ACC112 (cell line): Measurements from ENCODE around the gene ZNF568.

ENCODE experiments used
- H2AFZ ChIP-seq: fragments of 200-600 bp; sonication (generic); one replicate; pipeline ENCODE4 v1.6.0; 2017; ENCODE audit warnings: antibody characterized with exemption, low read length; ENCODE audit not compliant: unreplicated experiment
- H3K27ac ChIP-seq: fragments of 200-600 bp; sonication (generic); 2 replicates; pipeline ENCODE4 v1.5.1; 2014; ENCODE audit warnings: low read depth, mild to moderate bottlenecking, antibody characterized with exemption, low read length, moderate library complexity
- H3K27me3 ChIP-seq: fragments of 200-600 bp; sonication (generic); 2 replicates; pipeline ENCODE4 v1.6.1; 2014; ENCODE audit warnings: mild to moderate bottlenecking, antibody characterized with exemption, low read length, moderate library complexity, mixed read lengths; ENCODE audit not compliant: insufficient read depth
- H3K36me3 ChIP-seq: fragments of 200-600 bp; sonication (generic); 2 replicates; pipeline ENCODE4 v1.6.1; 2016; ENCODE audit warnings: mild to moderate bottlenecking, antibody characterized with exemption, low read length, moderate library complexity, mixed read lengths; ENCODE audit not compliant: insufficient read depth
- H3K4me1 ChIP-seq: fragments of 200-600 bp; sonication (generic); one replicate; pipeline ENCODE4 v1.6.1; 2016; ENCODE audit warnings: low read length, mixed read lengths; ENCODE audit not compliant: insufficient read depth, unreplicated experiment, control insufficient read depth
- H3K4me3 ChIP-seq: fragments of 200-600 bp; sonication (generic); 2 replicates; pipeline ENCODE4 v1.5.1; 2014; ENCODE audit warnings: mild to moderate bottlenecking, low read depth, low read length
- H3K79me2 ChIP-seq: fragments of 200-600 bp; sonication (generic); one replicate; pipeline ENCODE4 v1.6.0; 2016; ENCODE audit warnings: low read length; ENCODE audit not compliant: control insufficient read depth, unreplicated experiment, insufficient read depth

The ZNF568 gene

GRCh38 chr19:36950335-36951119 is 34.4 kb downstream of the ZNF568 start:
- Histone ChIP-seq H3K4me1 (no peaks in the 10 kb centered on the region), H3K27ac (no peak overlapping the region), H3K79me2 (no peaks in the 10 kb centered on the region), H2AFZ (no peak overlapping the region), H3K4me3 (no peak overlapping the region), H3K27me3 (no peaks in the 10 kb centered on the region), H3K36me3 (peaks cover 38% of the 10 kb centered on the region)

GRCh38 chr19:36962346-36962745 is 46.2 kb downstream of the ZNF568 start:
- no peaks in the 10 kb centered on the region for H3K79me2 ChIP-seq
- no peak overlapping the region for H3K27ac ChIP-seq
- no peaks in the 10 kb centered on the region for H3K4me1 ChIP-seq
- H3K4me3 ChIP-seq = no peak overlapping the region
- no peaks in the 10 kb centered on the region for H3K27me3 ChIP-seq
- H3K36me3 ChIP-seq = no peaks in the 10 kb centered on the region
- no peak overlapping the region for H2AFZ ChIP-seq

GRCh38 chr19:36963280-36963679 is 47.1 kb downstream of the ZNF568 start:
- H3K36me3 ChIP-seq = no peaks in the 10 kb centered on the region
- H3K4me3 ChIP-seq = no peak overlapping the region
- H3K27ac ChIP-seq = no peak overlapping the region
- H2AFZ ChIP-seq = no peak overlapping the region
- H3K4me1 ChIP-seq = no peaks in the 10 kb centered on the region
- H3K79me2 ChIP-seq = no peaks in the 10 kb centered on the region
- H3K27me3 ChIP-seq = no peaks in the 10 kb centered on the region

- Histone ChIP-seq H3K36me3 (no peaks in the 10 kb centered on the region), H3K27me3 (no peaks in the 10 kb centered on the region), H3K27ac (no peak overlapping the region), H3K4me3 (peak overlapping the region; percentile 92), H3K4me1 (no peaks in the 10 kb centered on the region), H2AFZ (peak overlapping the region; percentile 97), H3K79me2 (no peaks in the 10 kb centered on the region)
Observed at GRCh38 chr19:36972571-36972970, 56.4 kb downstream of the ZNF568 start.

GRCh38 chr19:36973021-36973843 is 57.1 kb downstream of the ZNF568 start:
- peak overlapping the region; percentile 97 for H2AFZ ChIP-seq
- peak overlapping the region; percentile 92 for H3K4me3 ChIP-seq
- no peaks in the 10 kb centered on the region for H3K36me3 ChIP-seq
- H3K79me2 ChIP-seq = no peaks in the 10 kb centered on the region
- H3K27me3 ChIP-seq = no peaks in the 10 kb centered on the region
- H3K4me1 ChIP-seq = no peaks in the 10 kb centered on the region
- H3K27ac ChIP-seq = no peak overlapping the region

- no peaks in the 10 kb centered on the region for H3K4me1 ChIP-seq
- H3K36me3 ChIP-seq = no peaks in the 10 kb centered on the region
- H3K27ac ChIP-seq = no peak overlapping the region
- no peak overlapping the region for H2AFZ ChIP-seq
- no peaks in the 10 kb centered on the region for H3K27me3 ChIP-seq
- H3K79me2 ChIP-seq = no peaks in the 10 kb centered on the region
- peak overlapping the region; percentile 92 for H3K4me3 ChIP-seq
Observed at GRCh38 chr19:36973844-36974195, 57.7 kb downstream of the ZNF568 start.

GRCh38 chr19:36986131-36986530 is 70.0 kb downstream of the ZNF568 start:
- Histone ChIP-seq H3K27ac (no peak overlapping the region), H3K27me3 (no peaks in the 10 kb centered on the region), H3K4me1 (no peaks in the 10 kb centered on the region), H3K79me2 (no peaks in the 10 kb centered on the region), H3K36me3 (peaks cover 4% of the 10 kb centered on the region; the same call in 1 of the 2 replicates), H2AFZ (no peak overlapping the region), H3K4me3 (no peak overlapping the region)

- Histone ChIP-seq H3K27me3 (no peaks in the 10 kb centered on the region), H3K4me3 (no peak overlapping the region), H3K27ac (no peak overlapping the region), H3K4me1 (no peaks in the 10 kb centered on the region), H3K79me2 (no peaks in the 10 kb centered on the region), H3K36me3 (0 out of 2 replicates have a peak, but pooled peaks cover 4% of the 10 kb centered on the region), H2AFZ (no peak overlapping the region)
Observed at GRCh38 chr19:36986601-36987000, 70.5 kb downstream of the ZNF568 start.

- Histone ChIP-seq H3K79me2 (no peaks in the 10 kb centered on the region), H3K36me3 (0 out of 2 replicates have a peak, but pooled peaks cover 4% of the 10 kb centered on the region), H3K27ac (no peak overlapping the region), H3K4me1 (no peaks in the 10 kb centered on the region), H3K27me3 (no peaks in the 10 kb centered on the region), H2AFZ (no peak overlapping the region), H3K4me3 (no peak overlapping the region)
Observed at GRCh38 chr19:36987091-36987490, 71.0 kb downstream of the ZNF568 start.

- no peaks in the 10 kb centered on the region for H3K4me1 ChIP-seq
- H3K79me2 ChIP-seq = no peaks in the 10 kb centered on the region
- peaks cover 21% of the 10 kb centered on the region for H3K36me3 ChIP-seq
- no peak overlapping the region for H3K27ac ChIP-seq
- H3K4me3 ChIP-seq = no peak overlapping the region
- H2AFZ ChIP-seq = no peak overlapping the region
- H3K27me3 ChIP-seq = no peaks in the 10 kb centered on the region
Observed at GRCh38 chr19:36997152-36997842, 81.2 kb downstream of the ZNF568 start.
